Mesothelial cell of epicardium (in vitro differentiated cells): ENCODE data around the gene TBC1D2B. TPM values are rescaled to one million over a fixed set of nuclear protein-coding genes. Genes with fewer than 3 reads are reported as not detected.

Experiments
- DNase-seq, 2 experiments: peaks; one replicate each; pipeline ENCODE4 v3.0.0; 2021; ENCODE audit warnings: low spot score in 2 of 2; ENCODE audit not compliant: unreplicated experiment in 2 of 2
- H3K27ac Mint-ChIP-seq: 2 replicates; pipeline ENCODE4 v1.8.0; 2021; ENCODE audit warnings: mixed read lengths
- H3K27me3 Mint-ChIP-seq: 2 replicates; pipeline ENCODE4 v1.8.0; 2021; ENCODE audit warnings: low read depth, mixed read lengths
- H3K36me3 Mint-ChIP-seq: 2 replicates; pipeline ENCODE4 v1.8.0; 2021; ENCODE audit warnings: mixed read lengths
- H3K4me1 Mint-ChIP-seq: 2 replicates; pipeline ENCODE4 v1.8.0; 2021; ENCODE audit warnings: mixed read lengths
- H3K4me3 Mint-ChIP-seq: 2 replicates; pipeline ENCODE4 v1.8.0; 2021; ENCODE audit warnings: mild to moderate bottlenecking, moderate library complexity, mixed read lengths
- H3K9me3 Mint-ChIP-seq: 2 replicates; pipeline ENCODE4 v1.8.0; 2021; ENCODE audit warnings: mixed read lengths
- total RNA-seq: library from RNA; stranded (reverse); gene quantifications from 3 replicates; pipeline ENCODE4 v1.2.1, GENCODE V29; 2021
- TF ChIP-seq, protein P1 (sequence below): fragments of 200-600 bp; sonication (generic); IDR thresholded peaks from one replicate; pipeline ENCODE4 v1.5.0; 2021; ENCODE audit warnings: antibody characterized with exemption; ENCODE audit not compliant: unreplicated experiment

TBC1D2B gene
- total RNA-seq, 1 donor from 2014 or later: 39.8 TPM

DNA sequence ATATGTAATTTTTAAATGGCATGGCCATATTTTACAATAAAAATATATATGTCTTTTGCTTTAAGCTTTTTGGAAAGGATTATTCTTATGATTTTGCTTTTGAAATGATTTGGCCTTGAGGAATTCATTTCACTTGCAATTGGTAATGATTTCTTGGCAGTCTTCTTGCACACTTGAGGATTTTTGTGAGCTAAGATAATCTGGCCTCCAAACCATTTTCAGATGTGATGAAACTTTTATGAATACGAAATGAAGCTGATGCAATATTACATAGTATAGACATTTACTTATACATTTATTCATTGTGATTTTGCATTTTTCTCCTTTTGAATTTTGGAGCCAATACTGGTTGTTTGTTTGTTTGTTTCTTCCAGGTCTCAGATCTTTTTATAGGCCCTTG, 8.4 kb upstream of the TBC1D2B start:
- Mint-ChIP-seq H3K36me3 (no peaks in the 10 kb centered on the region), H3K27me3 (no peaks in the 10 kb centered on the region), H3K4me1 (peaks cover 5% of the 10 kb centered on the region), H3K27ac (no peak overlapping the region), H3K9me3 (no peaks in the 10 kb centered on the region), H3K4me3 (no peak overlapping the region)
- DNase-seq: no peak
- TF ChIP-seq, protein P1, sequence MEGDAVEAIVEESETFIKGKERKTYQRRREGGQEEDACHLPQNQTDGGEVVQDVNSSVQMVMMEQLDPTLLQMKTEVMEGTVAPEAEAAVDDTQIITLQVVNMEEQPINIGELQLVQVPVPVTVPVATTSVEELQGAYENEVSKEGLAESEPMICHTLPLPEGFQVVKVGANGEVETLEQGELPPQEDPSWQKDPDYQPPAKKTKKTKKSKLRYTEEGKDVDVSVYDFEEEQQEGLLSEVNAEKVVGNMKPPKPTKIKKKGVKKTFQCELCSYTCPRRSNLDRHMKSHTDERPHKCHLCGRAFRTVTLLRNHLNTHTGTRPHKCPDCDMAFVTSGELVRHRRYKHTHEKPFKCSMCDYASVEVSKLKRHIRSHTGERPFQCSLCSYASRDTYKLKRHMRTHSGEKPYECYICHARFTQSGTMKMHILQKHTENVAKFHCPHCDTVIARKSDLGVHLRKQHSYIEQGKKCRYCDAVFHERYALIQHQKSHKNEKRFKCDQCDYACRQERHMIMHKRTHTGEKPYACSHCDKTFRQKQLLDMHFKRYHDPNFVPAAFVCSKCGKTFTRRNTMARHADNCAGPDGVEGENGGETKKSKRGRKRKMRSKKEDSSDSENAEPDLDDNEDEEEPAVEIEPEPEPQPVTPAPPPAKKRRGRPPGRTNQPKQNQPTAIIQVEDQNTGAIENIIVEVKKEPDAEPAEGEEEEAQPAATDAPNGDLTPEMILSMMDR: no peak

DNA sequence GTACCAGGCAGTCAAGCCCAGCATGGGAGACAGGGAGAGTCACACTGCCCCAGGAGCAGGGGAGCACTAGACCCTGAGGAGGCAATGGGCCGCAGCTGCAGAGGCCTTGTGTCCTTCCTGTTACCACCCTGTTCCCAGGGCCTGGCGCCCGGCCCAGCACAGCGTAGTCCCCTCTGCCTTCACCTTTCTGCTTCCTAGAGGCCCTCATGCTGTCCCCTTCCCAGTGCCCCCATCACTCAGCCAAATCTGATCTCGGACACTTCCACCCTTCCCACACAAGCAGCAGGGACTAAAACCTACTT, 6.9 kb upstream of the TBC1D2B start:
- TF ChIP-seq, protein P1: no peak
- H3K27ac Mint-ChIP-seq: no peak overlapping the region
- no peak for DNase-seq
- no peaks in the 10 kb centered on the region for H3K36me3 Mint-ChIP-seq
- no peaks in the 10 kb centered on the region for H3K9me3 Mint-ChIP-seq
- no peak overlapping the region for H3K4me3 Mint-ChIP-seq
- no peaks in the 10 kb centered on the region for H3K27me3 Mint-ChIP-seq
- H3K4me1 Mint-ChIP-seq: peaks cover 3% of the 10 kb centered on the region

DNA sequence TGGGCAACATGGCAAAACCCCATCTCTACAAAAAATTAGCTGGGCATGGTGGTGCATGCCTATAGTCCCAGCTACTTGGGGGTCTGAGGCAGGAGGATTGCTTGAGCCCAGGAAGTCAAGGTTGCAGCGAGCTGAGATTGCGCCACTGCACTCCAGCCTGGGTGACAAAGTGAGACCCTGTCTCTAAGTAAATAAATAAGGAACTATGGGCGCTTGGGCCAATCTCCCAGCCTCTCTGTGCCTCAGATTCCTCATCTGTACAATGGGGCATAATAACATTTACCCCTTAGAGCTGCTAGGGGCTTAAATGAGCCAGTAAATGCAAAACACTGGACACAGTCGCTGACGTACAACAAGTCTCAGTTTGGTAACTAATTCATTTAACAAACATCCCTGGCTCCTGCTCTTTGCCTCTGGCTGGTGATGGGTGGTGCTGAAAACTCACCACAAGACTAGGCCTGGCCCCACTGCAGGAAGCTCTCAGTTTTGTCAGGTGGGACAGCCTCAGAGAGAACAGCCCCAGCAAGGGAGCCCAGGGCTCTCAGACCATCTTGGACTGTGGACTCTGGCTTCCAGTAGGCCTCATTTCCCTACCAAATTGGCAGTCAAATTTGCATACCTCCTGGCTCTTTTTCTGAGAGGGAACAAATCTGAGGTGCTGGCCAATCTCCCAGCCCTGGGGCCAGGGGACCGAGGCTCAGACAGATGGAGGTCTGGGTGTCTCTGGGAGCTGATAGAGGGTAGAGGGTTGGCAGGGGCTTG, 6.4 kb upstream of the TBC1D2B start:
- H3K36me3 Mint-ChIP-seq: no peaks in the 10 kb centered on the region
- TF ChIP-seq, protein P1: no peak

DNA sequence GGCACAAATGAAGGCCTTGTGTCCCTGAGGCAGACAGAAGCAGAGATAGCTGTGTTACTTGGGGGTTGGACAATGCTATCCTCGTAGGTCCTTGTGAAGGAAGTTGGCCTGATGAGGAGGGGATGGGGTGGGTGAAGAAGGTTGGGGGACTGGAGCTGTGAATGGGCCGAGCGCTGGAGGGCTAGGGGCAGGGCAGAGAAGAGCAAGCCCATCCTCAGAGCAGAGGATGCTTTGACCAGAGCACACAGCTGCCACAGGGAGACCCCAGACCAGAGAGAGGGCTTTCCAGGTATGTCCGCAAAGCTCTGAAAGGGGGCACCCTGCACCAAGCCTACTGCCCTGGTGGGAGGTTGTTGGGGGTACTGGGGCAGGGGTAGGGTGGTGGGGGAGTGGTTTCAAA, 5.7 kb upstream of the TBC1D2B start:
- no peak for DNase-seq
- H3K4me3 Mint-ChIP-seq: no peak overlapping the region
- H3K9me3 Mint-ChIP-seq: no peaks in the 10 kb centered on the region
- H3K36me3 Mint-ChIP-seq: no peaks in the 10 kb centered on the region
- no peak overlapping the region for H3K27ac Mint-ChIP-seq
- peaks cover 3% of the 10 kb centered on the region for H3K4me1 Mint-ChIP-seq
- TF ChIP-seq, protein P1: no peak
- no peaks in the 10 kb centered on the region for H3K27me3 Mint-ChIP-seq

More for the DNA sequence above, 6.4 kb upstream of the TBC1D2B start:
- no peak for DNase-seq
- H3K4me3 Mint-ChIP-seq: no peak overlapping the region
- no peak overlapping the region for H3K27ac Mint-ChIP-seq
- no peaks in the 10 kb centered on the region for H3K9me3 Mint-ChIP-seq
- H3K4me1 Mint-ChIP-seq: peaks cover 3% of the 10 kb centered on the region
- H3K27me3 Mint-ChIP-seq: no peaks in the 10 kb centered on the region

DNA sequence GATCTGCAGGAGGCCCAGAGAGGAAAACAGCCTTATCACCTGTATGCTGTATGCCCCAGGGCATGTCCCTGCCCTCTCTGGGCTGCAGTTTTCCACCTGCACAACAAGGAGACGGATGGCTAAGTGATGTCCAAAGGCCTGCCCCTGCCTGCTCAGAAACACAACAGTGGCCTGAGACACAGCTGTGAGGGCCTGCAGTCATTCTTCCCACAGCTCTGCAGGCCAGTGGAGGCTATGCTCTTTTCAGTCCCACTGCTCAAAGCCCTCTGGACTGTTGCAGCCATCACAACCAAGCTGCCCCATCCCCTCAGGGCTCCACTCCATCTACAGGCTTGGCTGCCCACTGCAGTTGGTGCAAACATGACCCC, 5.2 kb upstream of the TBC1D2B start:
- Mint-ChIP-seq H3K27ac (no peak overlapping the region), H3K36me3 (no peaks in the 10 kb centered on the region), H3K9me3 (no peaks in the 10 kb centered on the region), H3K27me3 (no peaks in the 10 kb centered on the region), H3K4me1 (peaks cover 7% of the 10 kb centered on the region), H3K4me3 (no peak overlapping the region)
- TF ChIP-seq, protein P1: no peak
- DNase-seq: no peak
